ENCODE measurements around the gene DFFB.

Gene DFFB

DNA sequence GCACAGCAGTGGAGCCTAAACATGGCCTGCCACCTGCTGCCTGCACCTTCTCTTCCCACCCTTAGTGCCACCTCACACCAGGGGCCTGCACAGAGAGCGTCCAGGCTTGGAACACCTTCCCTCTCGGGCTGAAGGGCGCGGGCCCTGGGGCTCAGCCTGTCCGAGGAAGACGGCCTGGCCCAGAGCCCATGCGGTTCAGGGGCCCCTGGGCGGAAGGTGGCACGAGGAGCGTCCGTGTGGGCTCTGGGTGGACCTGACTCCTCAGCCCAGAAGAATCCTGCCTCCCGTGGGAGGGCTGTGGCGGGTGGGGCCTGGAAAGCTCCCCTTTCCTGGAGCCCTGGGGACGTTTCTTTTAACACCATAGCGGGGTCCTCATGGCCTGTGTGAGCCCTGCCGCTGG, 19.4 kb downstream of the DFFB start:
- no peak for DNase-seq

DNA sequence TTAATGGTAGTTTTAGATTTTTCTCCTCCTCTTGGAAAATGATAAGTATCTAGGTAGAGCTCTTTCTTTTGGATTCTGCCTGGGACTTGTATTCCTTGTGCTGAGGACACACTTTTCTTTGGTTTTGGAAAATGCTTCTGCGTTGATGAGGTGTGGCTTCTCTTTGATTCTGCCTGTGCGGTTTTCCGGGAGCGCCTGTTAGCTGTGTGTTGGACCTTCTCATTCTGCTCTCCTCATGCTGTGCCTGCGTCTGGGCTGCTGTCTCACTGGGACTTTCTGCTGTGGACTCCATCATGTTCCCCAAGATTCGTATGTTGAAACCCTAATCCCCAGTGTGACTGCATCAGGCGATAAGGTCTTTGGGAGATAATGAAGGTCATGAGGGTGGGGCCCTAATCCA, 21.8 kb downstream of the DFFB start:
- DNase-seq, result no peak

DNA sequence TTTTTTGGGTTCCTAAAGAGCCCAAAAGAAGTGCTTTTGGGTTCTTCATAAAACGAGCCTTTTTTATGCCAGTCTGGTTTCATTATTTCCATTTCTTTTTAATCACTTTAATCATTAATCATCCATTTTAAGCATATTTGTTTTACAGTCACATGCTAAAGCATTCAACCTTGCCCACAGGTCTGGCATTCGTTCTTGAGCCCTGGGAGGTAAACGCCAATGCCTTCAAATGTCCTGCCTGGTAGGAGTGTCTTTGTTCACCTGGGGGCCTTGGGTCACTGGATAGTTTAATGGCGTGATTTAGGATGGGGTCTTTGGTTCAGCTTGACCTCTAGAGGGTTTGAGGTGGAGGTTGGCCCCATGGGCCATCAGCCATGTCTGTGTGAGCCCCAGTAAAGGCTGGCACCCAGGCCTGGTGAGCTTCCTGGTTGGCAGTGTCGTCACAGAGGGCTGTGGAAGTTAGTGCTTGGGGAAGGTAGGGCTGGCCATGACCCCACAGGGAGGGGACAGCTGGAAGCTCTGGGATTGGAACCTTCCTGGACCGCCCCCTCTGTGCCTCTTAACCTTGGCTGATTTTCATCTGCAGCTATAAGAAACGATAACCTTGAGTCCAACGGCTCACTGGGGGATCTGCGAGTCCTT, 22.6 kb downstream of the DFFB start:
- DNase-seq, result no peak

DNA sequence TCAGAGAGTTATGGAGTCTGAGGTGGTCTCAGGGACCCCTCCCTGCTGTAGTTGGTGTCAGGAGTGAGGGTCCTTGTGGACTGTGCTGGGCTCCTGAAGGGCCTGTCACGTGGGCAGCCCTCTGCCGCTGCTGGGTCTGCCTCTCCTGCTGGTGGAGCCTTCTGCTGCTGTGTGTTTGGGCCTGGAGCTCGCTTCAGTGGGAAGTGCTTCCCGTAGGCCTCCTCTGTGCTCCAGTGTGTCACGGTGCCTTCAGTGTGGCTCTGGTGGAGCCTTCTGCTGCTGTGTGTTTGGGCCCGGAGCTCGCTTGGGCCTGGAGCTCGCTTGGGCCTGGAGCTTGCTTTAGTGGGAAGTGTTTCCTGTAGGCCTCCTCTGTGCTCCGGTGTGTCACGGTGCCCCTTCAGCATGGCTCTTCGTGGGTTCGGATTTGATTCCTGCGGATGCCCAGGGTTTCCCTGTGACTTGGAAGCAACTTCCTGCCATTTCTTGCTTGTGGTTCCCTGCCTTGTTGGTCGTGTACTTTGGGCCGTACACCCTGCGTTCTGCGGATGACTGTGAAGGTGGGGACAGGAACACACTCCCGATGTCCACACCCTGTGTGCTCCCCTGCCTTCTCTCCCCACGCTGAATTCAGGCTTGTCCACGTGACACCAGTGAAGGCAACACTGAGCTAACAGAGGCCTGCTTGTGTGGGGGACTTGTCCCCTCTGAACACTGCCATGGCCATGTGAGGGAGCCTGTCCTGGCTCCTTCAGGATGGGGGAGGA, 23.3 kb downstream of the DFFB start:
- no peak for DNase-seq

DNA sequence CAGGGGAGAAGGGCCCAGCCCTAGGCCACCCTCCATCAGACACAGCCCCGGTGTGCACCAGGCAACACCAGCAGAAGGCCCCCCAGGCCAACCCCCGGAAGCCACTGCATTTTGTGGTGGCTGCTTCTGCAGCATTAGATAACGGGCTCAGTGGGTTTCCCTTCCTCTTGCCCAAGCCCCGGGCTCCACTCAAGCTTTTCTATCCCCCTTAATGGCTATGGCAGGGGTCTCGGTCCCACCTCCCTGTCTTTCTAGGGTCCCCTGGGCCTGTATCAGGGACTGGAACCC, 23.9 kb downstream of the DFFB start:
- DNase-seq, result no peak

DNA sequence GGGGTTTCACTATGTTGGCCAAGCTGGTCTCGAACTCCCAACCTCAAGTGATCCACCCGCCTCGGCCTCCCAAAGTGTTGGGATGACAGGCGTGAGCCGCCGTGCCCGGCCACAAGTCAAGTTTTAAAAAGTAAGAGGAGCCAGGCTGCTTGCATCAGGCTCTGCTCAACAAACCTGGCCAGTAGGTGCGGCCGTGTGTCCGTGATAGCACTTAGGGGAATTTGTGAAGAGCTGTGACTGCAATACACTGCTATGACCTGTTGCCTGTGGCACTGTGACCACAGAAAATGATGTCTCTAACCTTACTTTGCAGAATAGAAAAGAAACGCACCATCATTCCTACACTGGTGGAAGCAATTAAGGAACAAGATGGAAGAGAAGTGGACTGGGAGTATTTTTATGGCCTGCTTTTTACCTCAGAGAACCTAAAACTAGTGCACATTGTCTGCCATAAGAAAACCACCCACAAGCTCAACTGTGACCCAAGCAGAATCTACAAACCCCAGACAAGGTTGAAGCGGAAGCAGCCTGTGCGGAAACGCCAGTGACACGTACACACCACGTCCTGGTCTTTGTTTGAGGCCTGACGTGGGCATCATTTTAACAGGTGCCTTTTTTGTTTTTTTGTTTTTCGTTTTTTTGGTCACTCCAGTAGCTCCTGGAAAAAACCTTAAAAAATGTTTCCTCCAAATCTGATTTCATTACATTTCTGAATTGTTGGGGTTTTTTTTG, 26.1 kb downstream of the DFFB start:
- no peak for DNase-seq

DNA sequence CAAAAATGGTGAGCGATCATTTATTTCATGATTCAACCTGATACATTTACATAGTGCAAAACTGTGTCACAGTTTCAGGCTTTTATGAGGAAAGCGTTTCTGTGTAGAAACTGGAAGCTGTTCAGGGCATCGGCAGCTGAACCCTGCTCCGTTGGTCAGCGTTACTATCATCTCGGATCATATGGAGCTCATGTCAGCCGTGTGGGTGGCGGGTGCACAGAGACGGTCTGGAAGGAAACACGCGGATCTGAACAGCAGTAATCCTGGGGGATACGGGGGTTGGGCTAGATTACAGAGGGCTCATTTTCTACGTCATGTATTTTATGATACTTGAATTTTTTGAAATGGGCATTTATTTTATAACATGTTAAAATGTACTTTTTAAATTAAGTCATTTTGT, 27.7 kb downstream of the DFFB start:
- no peak for DNase-seq

DNA sequence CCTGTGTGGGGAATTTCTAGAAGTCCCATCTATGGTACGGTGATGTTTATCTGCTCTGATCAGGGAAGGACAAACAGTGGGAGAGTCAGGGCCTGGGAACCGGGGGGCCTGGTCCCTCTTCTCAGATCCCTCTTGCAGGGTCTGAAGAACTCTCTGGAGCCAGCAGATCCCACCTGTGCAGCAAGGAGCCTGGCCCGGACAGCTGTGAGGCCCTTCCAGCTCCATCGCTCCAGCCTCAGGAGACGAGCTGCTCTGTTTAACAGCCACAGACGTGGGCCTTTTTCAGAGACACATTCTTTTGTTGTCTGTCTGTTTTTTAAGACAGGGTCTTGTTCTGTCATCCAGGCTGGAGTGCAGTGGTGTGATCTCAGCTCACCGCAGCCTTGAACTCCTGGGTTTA, 28.3 kb downstream of the DFFB start:
- DNase-seq, result no peak

DNA sequence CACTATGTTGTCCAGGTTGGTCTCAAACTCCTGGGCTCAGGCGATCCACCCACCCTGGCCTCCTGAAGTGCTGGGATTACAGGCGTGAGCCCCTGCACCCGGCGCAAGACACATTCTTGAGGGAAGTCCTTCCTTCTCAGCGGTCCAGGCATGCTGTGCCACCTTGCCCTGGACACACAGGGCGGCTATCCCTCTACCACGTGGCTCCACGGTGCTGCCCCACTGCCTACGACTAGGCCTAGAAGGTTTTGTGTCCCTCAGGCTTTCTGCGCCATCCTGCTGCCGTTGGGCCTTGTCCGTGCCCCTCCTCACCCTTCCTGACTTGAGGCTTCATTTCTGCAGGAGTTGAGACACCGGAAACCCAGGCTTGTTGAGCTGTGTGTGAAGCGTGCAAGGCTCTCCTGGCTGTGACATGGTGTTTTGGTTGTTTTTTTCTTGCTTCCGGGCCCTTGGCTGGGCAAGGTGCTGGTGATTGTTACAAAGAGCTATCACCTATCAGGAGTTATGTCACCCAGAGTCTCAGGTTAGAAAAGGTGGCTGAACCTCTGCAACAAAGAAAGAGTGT, 28.9 kb downstream of the DFFB start:
- no peak for DNase-seq

DNA sequence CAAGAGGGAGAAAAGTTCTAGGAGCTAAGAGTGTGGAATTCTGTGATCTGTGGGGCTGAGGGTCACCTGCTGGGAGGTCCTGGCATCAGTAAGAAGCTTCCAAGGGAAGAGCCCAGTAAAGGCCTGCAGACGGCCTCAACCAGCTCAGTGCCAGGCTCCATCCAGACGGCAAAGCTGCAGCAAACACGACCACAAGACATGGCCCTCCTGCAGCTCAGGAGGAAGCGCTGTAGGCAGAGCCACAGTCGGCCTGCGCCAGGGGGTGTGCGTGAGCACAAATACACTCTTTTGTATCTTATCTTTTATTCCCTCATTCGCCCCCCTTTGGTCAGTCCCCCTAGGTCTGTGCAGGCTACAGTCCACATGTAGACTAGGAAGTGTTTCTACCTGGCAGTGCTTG, 29.4 kb downstream of the DFFB start:
- no peak for DNase-seq

DNA sequence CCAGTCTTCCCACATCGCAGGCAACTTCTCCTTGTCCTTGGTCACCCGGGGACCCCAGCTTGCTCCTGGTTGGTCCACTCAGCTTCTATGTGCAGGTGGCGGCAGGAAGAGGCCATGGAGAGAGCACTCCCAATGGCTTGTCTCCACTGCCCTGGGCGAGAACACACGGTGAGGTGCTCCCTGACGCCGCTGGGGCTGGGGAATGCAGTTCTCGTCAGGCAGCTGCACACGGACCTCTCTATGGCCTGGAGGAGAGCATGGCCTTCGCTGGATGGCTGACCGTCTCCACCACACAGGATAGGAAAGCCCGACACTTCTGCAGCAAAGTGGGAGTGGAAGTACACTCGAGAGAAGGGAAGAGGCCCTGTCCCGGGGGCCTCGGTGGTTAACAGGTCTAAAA, 31.0 kb downstream of the DFFB start:
- DNase-seq, result no peak

DNA sequence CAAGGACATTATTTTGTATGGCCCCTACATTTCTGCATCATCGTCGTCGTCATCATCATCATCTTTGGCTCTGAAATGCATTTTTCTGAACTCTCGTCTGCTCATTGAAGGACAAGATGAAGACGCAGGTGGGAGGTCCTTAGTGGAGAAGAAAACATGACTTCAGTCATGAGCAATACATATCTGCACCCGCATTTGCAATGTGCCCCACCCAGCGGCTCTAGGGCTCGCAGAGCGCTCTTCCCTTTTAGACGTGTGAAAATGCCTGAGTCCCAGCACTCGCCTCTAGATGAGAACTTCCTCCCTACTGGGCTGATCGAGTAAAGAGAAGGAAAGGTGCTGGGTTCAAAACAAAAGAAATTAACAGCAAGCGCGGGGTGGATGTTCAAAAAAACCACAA, 32.7 kb downstream of the DFFB start:
- no peak for DNase-seq

DNA sequence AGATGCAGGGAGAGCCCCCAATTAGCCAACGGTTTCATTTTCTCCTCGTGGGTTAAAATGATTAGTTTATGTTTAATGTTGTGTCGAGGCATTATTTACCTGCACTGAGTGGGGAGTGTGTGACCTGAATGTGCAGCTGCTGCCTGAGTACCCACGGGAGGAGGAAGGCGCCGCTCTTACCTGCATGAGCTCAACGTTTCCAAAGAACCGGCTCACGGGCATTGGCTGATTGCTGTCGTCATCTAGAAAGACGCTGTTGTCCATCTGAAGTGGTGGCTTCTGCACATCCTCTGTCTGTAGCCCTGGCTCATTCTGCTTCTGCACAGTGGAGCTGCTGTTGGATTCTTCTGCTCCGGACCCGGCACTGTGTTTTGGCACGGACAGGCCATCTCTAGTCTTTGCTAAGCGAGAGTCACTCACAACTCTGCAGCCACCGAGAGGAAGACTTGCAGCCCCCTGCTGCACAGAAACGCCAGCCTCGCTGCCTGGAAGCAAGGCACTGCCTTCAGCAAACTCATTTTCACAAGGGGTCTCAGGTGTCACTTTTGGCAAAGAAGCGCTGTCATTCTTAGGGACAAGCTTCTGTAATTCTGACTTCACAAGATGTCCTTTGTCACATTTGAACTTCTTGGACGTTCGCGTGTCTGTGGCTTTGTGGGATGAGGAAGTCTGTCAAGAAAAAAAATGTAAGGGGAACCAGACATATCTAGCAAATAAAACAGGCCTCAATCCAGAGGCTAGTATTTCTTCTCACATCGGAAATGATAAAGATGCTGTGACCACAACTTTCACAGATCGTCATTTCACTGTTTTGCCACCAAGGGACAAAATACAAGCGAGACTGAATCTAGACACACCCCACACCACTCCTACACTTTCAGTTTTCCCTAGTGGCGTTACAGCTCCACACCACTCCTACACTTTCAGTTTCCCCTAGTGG, 33.4 kb downstream of the DFFB start:
- no peak for DNase-seq

DNA sequence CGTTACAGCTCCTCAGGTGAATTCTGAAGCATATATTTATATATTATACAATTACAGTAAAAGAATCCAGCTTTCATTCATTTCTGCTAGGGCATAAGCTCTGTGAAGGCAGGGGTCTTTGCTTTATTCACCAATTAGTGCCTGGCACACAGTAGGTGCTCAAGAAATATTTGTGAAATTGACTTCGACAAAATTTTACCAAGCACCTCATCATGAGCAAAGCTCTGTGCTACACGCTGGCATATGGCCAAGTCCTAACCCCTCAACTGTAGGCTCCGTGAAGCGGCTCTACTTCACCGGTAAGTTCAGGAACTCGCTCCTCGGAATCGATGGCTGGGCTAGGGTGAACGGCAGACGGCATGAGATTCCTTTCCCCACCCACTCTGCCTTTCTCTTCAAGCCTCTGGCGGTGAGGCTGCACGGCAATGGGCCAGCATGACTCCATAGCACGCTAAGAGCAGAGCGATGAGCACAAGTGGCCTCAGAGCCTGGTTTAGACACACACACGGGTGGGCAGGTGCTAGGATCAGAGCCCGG, 34.1 kb downstream of the DFFB start:
- no peak for DNase-seq

DNA sequence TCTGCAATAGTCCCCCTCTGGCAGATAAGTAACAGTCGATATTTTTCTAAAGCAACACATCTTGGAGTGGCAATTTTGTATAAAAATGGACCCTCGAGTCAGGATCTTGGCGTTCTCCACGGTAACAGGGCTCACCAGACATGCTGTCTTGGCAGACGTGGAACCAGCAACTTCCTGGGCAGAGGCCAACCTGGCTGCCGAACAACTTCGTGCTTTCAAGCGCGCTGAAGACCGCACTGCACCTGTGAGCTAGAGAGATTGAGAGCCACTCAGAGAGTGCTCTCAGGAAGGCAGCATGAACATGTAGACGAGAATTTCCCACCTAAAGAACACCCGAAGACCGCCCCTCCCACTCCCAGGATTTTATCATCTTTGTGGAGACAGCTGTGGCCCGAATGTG, 35.5 kb downstream of the DFFB start:
- no peak for DNase-seq

DNA sequence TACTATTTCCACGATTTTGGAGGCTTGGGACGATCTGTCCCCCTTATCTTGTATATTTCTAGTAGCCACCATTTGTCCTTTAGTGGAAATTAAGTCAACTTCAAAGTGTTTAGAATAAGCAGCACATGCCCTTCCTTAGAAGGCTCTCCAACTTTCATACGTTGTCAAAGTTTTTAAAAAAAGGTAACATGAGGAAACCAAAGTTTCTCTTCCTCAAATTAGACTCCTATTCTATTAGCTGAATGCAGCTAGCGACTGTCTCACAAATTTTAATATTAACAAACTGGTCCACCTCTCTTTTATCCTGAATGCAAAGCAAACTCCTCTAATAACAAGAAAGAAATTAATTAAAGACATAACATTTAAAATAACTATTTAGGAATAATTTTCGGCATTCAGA, 35.9 kb downstream of the DFFB start:
- no peak for DNase-seq

DNA sequence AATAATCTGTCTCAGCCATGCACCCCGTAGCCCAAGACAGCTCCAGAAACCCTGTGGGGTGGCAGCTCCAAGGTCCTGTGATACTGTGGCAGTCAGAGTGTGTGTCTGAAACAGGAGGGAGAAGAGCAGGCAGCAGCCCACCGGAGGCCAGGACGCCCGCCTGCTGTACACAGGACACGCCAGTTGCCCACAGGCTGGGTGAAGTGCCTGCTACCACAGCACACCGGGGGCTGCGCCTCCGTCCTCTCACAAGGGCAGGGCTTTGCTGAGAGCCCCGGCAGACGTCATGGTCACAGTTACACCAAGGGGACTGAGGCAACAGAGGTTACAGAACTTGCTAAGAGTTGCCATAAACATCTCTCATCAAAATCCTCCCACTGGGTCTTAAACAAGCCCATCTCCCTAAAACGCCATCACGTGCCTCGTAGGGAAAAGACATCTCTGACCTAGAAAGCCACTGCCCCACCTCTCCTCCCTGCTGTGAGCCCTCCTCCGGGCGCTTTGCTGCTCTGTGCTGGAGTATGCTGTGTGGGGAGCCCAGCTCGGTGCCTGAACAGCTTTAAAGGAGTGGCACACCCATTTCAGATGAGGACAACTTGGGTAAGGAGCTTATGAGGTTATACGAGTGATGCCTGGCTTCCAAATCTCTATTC, 37.5 kb downstream of the DFFB start:
- no peak for DNase-seq

DNA sequence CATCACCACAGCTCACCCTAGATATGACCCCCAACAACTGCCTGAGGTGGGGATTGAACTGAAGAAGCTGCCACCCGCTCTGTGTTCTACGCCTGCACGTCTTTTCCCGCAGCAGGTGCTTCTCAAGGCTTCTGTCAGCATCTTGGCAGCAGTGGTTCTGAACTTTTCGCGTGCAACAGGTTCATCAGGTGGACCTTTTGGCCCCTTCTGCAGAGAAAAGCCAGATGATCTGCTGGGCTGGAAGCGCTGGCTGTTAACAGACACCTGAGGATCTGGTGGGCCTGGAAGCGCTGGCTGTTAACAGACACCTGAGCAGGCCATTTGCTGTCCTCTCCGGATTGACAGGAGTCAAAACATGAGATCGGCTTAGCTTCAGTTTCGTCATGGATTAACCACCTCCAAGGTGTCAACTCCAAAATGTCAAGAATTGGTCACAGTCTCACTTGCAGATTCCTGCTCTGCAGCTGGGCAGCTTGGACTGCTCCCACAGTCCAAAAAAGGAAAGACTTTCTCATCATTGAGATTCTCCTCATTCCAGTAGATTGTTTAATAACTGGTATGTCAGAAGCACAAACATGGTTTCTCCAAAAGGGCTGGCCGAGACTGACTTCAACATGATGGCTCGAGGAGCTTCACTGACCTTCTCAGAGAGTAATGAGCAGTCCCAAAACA, 38.1 kb downstream of the DFFB start:
- DNase-seq, result no peak

DNA sequence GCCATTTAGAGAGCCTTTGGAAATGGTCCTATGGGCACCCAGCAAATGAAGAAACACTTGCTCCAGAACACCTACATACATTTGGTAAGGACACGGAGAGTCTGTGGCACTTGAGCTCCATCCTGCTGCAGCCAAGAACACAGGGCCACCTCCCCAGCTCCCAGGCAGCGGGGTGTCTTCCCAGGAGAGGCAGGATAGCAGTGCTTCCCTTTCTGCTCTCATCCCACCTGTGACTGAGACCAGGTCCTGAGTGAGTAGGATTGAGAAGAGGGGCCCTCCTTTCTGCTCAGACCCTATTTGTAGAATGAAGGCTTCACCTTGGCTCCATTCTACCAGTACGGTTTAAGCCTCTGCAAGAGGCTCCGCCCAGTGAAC, 38.7 kb downstream of the DFFB start:
- DNase-seq, result no peak

DNA sequence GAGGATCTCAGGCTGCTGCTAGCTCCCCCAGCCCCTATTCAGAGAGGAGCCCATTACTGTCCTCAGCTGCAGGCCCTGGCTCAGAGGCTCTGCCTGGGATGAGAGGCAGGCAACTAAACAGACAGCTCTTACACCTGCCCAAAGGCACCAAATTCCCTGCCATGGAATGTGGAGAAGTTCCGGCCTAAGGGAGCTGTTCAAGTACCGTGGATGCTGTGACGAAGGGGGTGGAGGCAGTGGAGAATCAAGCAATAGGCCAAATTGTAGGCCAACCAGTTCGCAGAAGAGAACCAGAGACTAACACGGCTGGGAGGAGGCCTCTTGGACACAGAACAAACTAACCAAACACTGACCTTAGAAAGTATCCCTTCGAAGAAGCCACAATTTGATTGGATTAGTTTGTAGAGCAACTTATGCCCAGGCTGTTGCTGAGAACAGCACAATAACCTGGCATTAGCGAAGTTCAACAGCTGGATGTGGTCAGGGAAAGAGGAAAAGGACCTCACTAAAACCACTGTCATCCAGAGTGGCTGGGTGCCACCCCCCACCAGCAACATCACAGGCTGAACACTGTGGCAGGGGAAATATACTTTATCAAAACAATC, 39.2 kb downstream of the DFFB start:
- DNase-seq, result no peak

DNA sequence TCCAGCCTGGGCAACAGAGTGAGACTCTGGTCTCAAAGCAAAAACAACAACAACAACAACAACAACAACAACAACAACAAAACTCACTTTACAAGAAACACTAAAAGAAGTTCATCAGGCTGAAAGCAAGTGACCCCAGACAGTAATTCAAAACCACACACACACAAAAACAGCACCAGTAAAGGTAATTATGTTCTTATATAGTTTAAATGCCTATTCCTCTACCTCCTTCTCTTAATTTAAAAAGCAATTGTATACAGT, 41.1 kb downstream of the DFFB start:
- DNase-seq, result no peak

Measured in T1000 (cell line).